ENCODE results near the gene METTL4.

DNA sequence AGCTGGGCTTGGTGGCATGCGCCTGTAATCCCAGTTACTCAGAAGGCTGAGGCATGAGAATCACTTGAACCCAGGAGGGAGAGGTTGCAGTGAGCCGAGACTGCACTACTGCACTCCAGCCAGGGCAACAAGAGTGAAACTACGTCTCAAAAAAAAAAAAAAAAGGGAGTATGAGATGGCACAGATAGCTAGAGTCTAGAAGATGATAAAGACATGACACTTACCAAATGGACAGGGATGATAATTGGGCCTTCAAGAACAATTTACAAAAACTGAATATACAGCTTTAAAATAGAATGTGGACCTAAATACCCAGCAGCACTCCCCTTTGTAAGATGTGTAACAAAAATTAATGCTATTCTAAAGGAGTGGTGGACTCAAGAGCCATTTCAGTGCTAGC, 2.7 kb downstream of the METTL4 start:
- no peak for TF ChIP-seq CTCF (IDR thresholded peaks at IDR 0.05; ENCODE audit: insufficient read depth, low read depth, low read length)
- TF ChIP-seq EZH2 (IDR thresholded peaks at IDR 0.05; ENCODE audit: insufficient read depth, low read length) = no peak

Measured in astrocyte (in vitro differentiated cells and primary cell).